GM19239 (cell line): ENCODE measurements around the gene DKK2.

Experiments used
- DNase-seq: peaks from one replicate; pipeline ENCODE4 v3.0.0; 2011; ENCODE audit warnings: low spot score; ENCODE audit not compliant: insufficient read length
- FAIRE-seq: peaks from 2 replicates; lab custom pipeline; 2011; peaks lifted over from hg19 to GRCh38; lab: Jason Lieb, UNC

DKK2 gene

GRCh38 chr4:107017443-107018343, 18.4 kb downstream of the DKK2 start:
- no peak for DNase-seq
- no peak for FAIRE-seq

GRCh38 chr4:107011312-107011711, 24.8 kb downstream of the DKK2 start:
- DNase-seq = no peak

GRCh38 chr4:107009196-107009968, 26.7 kb downstream of the DKK2 start:
- DNase-seq (no peak), FAIRE-seq (no peak)

More at GRCh38 chr4:107011312-107011711, 24.8 kb downstream of the DKK2 start:
- no peak for FAIRE-seq

- DNase-seq = no peak
- FAIRE-seq = no peak
Observed at GRCh38 chr4:107008115-107008514, 28.0 kb downstream of the DKK2 start.

- no peak for FAIRE-seq
- DNase-seq = no peak
Observed at GRCh38 chr4:107006218-107006617, 29.9 kb downstream of the DKK2 start.

GRCh38 chr4:106996490-106996889, 39.6 kb downstream of the DKK2 start:
- no peak for FAIRE-seq
- DNase-seq = no peak

GRCh38 chr4:106993827-106994226, 42.3 kb downstream of the DKK2 start:
- DNase-seq (no peak), FAIRE-seq (no peak)

- FAIRE-seq (no peak), DNase-seq (no peak)
Observed at GRCh38 chr4:106987311-106987710, 48.8 kb downstream of the DKK2 start.

GRCh38 chr4:106986486-106986885, 49.6 kb downstream of the DKK2 start:
- DNase-seq (no peak), FAIRE-seq (no peak)

- DNase-seq (no peak), FAIRE-seq (no peak)
Observed at GRCh38 chr4:106985830-106986229, 50.3 kb downstream of the DKK2 start.

GRCh38 chr4:106982711-106983211, 53.4 kb downstream of the DKK2 start:
- FAIRE-seq (no peak), DNase-seq (no peak)

- DNase-seq (no peak), FAIRE-seq (no peak)
Observed at GRCh38 chr4:106981431-106981830, 54.7 kb downstream of the DKK2 start.

GRCh38 chr4:106979476-106979875, 56.6 kb downstream of the DKK2 start:
- no peak for FAIRE-seq
- no peak for DNase-seq

- FAIRE-seq (no peak), DNase-seq (no peak)
Observed at GRCh38 chr4:106978046-106978774, 57.9 kb downstream of the DKK2 start.

- FAIRE-seq = no peak
- no peak for DNase-seq
Observed at GRCh38 chr4:106971636-106972035, 64.5 kb downstream of the DKK2 start.

- no peak for FAIRE-seq
- no peak for DNase-seq
Observed at GRCh38 chr4:106967892-106968291, 68.2 kb downstream of the DKK2 start.

- FAIRE-seq (no peak), DNase-seq (no peak)
Observed at GRCh38 chr4:106953036-106953705, 82.9 kb downstream of the DKK2 start.

- DNase-seq = no peak
- FAIRE-seq = no peak
Observed at GRCh38 chr4:106951891-106952290, 84.2 kb downstream of the DKK2 start.

GRCh38 chr4:106941841-106942240, 94.3 kb downstream of the DKK2 start:
- FAIRE-seq = no peak
- no peak for DNase-seq

- no peak for FAIRE-seq
- no peak for DNase-seq
Observed at GRCh38 chr4:106930522-106930921, 105.6 kb downstream of the DKK2 start.
